ENCODE data around the gene PTPRC. TPM values are rescaled to one million over a fixed set of nuclear protein-coding genes. Genes with fewer than 3 reads are reported as not detected.

The PTPRC gene
- total and polyA plus RNA-seq, 2 experiments from 2014 or later = 0.66 to 0.86 TPM

- no peaks in the 10 kb centered on the region for H3K9me3 ChIP-seq (ENCODE audit: low read depth)
- peaks cover 37% of the 10 kb centered on the region for H3K4me1 ChIP-seq (ENCODE audit: insufficient read depth)
- no peaks in the 10 kb centered on the region for H4K20me1 ChIP-seq (ENCODE audit: insufficient read depth)
- in situ Hi-C loops (cut with MboI) = no loop called here
- no peaks in the 10 kb centered on the region for H3K9me2 ChIP-seq (ENCODE audit: insufficient read depth)
- 48 to 52% methylated on average over 2 of the region's 2 CpGs for WGBS, 2 experiments (ENCODE audit: low coverage in 1 of 2, low lambda C conversion rate in 2 of 2, missing lambda C conversion rate in 2 of 2)
- DNase-seq = peak; percentile 89
- H2AFZ ChIP-seq = no peak overlapping the region
- H3K27me3 ChIP-seq (replicated peaks; ENCODE audit: insufficient read depth) = no peaks in the 10 kb centered on the region
- H3K4me2 ChIP-seq (ENCODE audit: unreplicated experiment) = peak overlapping the region; percentile 3
- TF ChIP-seq EZH2 (IDR thresholded peaks at IDR 0.05; ENCODE audit: insufficient read depth, poor library complexity, severe bottlenecking) (no peak), EZH2phosphoT487 (IDR thresholded peaks at IDR 0.05; ENCODE audit: insufficient read depth, low read depth) (peak; percentile 74; the same call in 1 of the 2 replicates)
- peaks cover 10% of the 10 kb centered on the region; the same call in 1 of the 2 replicates for H3F3A ChIP-seq (ENCODE audit: insufficient read depth)
- no peak overlapping the region for H3K4me3 ChIP-seq
- peak overlapping the region; percentile 33; the same call in 1 of the 2 replicates for H3K27ac ChIP-seq
- no peaks in the 10 kb centered on the region for H3K36me3 ChIP-seq (ENCODE audit: low read depth)
- H3K79me2 ChIP-seq (ENCODE audit: insufficient read depth) = no peaks in the 10 kb centered on the region
- H3K9ac ChIP-seq = no peak overlapping the region
Observed at GRCh38 chr1:198601936-198602889, 36.6 kb upstream of the PTPRC start.

GRCh38 chr1:198604975-198605374 is 33.9 kb upstream of the PTPRC start:
- H3K9ac ChIP-seq = no peak overlapping the region
- no peaks in the 10 kb centered on the region for H3K9me3 ChIP-seq (ENCODE audit: low read depth)
- H3K4me1 ChIP-seq (ENCODE audit: insufficient read depth) = peaks cover 36% of the 10 kb centered on the region
- H3F3A ChIP-seq (ENCODE audit: insufficient read depth) = peaks cover 10% of the 10 kb centered on the region; the same call in 1 of the 2 replicates
- TF ChIP-seq EZH2phosphoT487 (IDR thresholded peaks at IDR 0.05; ENCODE audit: insufficient read depth, low read depth) = no peak
- no peak for TF ChIP-seq EZH2 (IDR thresholded peaks at IDR 0.05; ENCODE audit: insufficient read depth, poor library complexity, severe bottlenecking)
- no peaks in the 10 kb centered on the region for H3K79me2 ChIP-seq (ENCODE audit: insufficient read depth)
- H2AFZ ChIP-seq = no peak overlapping the region
- no peaks in the 10 kb centered on the region for H3K27me3 ChIP-seq (replicated peaks; ENCODE audit: insufficient read depth)
- H3K4me2 ChIP-seq (ENCODE audit: unreplicated experiment) = no peak overlapping the region
- no peak for DNase-seq
- no peak overlapping the region for H3K4me3 ChIP-seq
- 61 to 63% methylated on average over 1 of the region's 1 CpG for WGBS, 2 experiments (ENCODE audit: low coverage in 1 of 2, low lambda C conversion rate in 2 of 2, missing lambda C conversion rate in 2 of 2)
- in situ Hi-C loops (cut with MboI) = no loop called here
- no peaks in the 10 kb centered on the region for H3K9me2 ChIP-seq (ENCODE audit: insufficient read depth)
- no peaks in the 10 kb centered on the region for H4K20me1 ChIP-seq (ENCODE audit: insufficient read depth)
- H3K36me3 ChIP-seq (ENCODE audit: low read depth) = no peaks in the 10 kb centered on the region
- no peak overlapping the region for H3K27ac ChIP-seq

GRCh38 chr1:198605406-198605805 is 33.4 kb upstream of the PTPRC start:
- H3K9me3 ChIP-seq (ENCODE audit: low read depth) = no peaks in the 10 kb centered on the region
- no peaks in the 10 kb centered on the region for H3K79me2 ChIP-seq (ENCODE audit: insufficient read depth)
- no peaks in the 10 kb centered on the region for H4K20me1 ChIP-seq (ENCODE audit: insufficient read depth)
- H3K4me1 ChIP-seq (ENCODE audit: insufficient read depth) = peaks cover 40% of the 10 kb centered on the region
- no peak overlapping the region for H3K4me2 ChIP-seq (ENCODE audit: unreplicated experiment)
- H3F3A ChIP-seq (ENCODE audit: insufficient read depth) = peaks cover 10% of the 10 kb centered on the region
- H3K27ac ChIP-seq = no peak overlapping the region
- no peak overlapping the region for H3K9ac ChIP-seq
- no peak overlapping the region for H3K4me3 ChIP-seq
- 79 to 82% methylated on average over 4 of the region's 4 CpGs for WGBS, 2 experiments (ENCODE audit: low coverage in 1 of 2, low lambda C conversion rate in 2 of 2, missing lambda C conversion rate in 2 of 2)
- H3K36me3 ChIP-seq (ENCODE audit: low read depth) = no peaks in the 10 kb centered on the region
- in situ Hi-C loops (cut with MboI) = no loop called here
- no peak overlapping the region for H2AFZ ChIP-seq
- TF ChIP-seq EZH2phosphoT487 (IDR thresholded peaks at IDR 0.05; ENCODE audit: insufficient read depth, low read depth) (no peak), EZH2 (IDR thresholded peaks at IDR 0.05; ENCODE audit: insufficient read depth, poor library complexity, severe bottlenecking) (no peak)
- no peaks in the 10 kb centered on the region for H3K9me2 ChIP-seq (ENCODE audit: insufficient read depth)
- no peaks in the 10 kb centered on the region for H3K27me3 ChIP-seq (replicated peaks; ENCODE audit: insufficient read depth)
- no peak for DNase-seq

GRCh38 chr1:198606020-198606438 is 32.8 kb upstream of the PTPRC start:
- no peak overlapping the region for H3K9ac ChIP-seq
- no peaks in the 10 kb centered on the region for H4K20me1 ChIP-seq (ENCODE audit: insufficient read depth)
- peaks cover 10% of the 10 kb centered on the region for H3F3A ChIP-seq (ENCODE audit: insufficient read depth)
- in situ Hi-C loops (cut with MboI) = no loop called here
- peaks cover 44% of the 10 kb centered on the region for H3K4me1 ChIP-seq (ENCODE audit: insufficient read depth)
- no peaks in the 10 kb centered on the region for H3K79me2 ChIP-seq (ENCODE audit: insufficient read depth)
- peak overlapping the region; percentile 47 for H2AFZ ChIP-seq
- WGBS, 2 experiments (ENCODE audit: low coverage in 1 of 2, low lambda C conversion rate in 2 of 2, missing lambda C conversion rate in 2 of 2) = 52 to 59% methylated on average over 3 of the region's 3 CpGs
- H3K9me3 ChIP-seq (ENCODE audit: low read depth) = no peaks in the 10 kb centered on the region
- peak; percentile 29 for DNase-seq
- no peaks in the 10 kb centered on the region for H3K9me2 ChIP-seq (ENCODE audit: insufficient read depth)
- H3K4me2 ChIP-seq (ENCODE audit: unreplicated experiment) = no peak overlapping the region
- no peaks in the 10 kb centered on the region for H3K27me3 ChIP-seq (replicated peaks; ENCODE audit: insufficient read depth)
- no peaks in the 10 kb centered on the region for H3K36me3 ChIP-seq (ENCODE audit: low read depth)
- H3K4me3 ChIP-seq = no peak overlapping the region
- no peak overlapping the region for H3K27ac ChIP-seq
- TF ChIP-seq EZH2phosphoT487 (IDR thresholded peaks at IDR 0.05; ENCODE audit: insufficient read depth, low read depth) (no peak), EZH2 (IDR thresholded peaks at IDR 0.05; ENCODE audit: insufficient read depth, poor library complexity, severe bottlenecking) (no peak)

Data from GM23248 (cell line).